SK-N-MC (cell line): Measurements from ENCODE around the gene PTPN11.

Source experiments
- EZH2 ChIP-seq: fragments of 200-600 bp; sonication (generic); IDR thresholded peaks from one replicate; pipeline ENCODE4 v1.6.1; 2017; ENCODE audit warnings: antibody characterized with exemption
- POLR2AphosphoS5 ChIP-seq: IDR thresholded peaks from 2 replicates; pipeline ENCODE4 v1.6.1; 2012; ENCODE audit warnings: mild to moderate bottlenecking, low read depth, low read length, borderline replicate concordance

GRCh38 chr12:112514926-112515642, 96.3 kb downstream of the PTPN11 start:
- TF ChIP-seq EZH2, result no peak
- no peak for TF ChIP-seq POLR2AphosphoS5
